ENCODE data around the gene BAIAP3. TPM values are rescaled to one million over a fixed set of nuclear protein-coding genes. Genes with fewer than 3 reads are reported as not detected.

Gene BAIAP3
- total RNA-seq, 2 experiments from 2014 or later = 19.6 to 21.5 TPM

GRCh38 chr16:1335996-1336395 is 2.6 kb downstream of the BAIAP3 start:
- CTCF ChIA-PET = no interaction called here
- POLR2A ChIA-PET = interaction anchor here (1.4 kb wide), 1 partner anchor 27 kb away, joined by 5 read pairs; the partner anchor contains the start of gene UBE2I
- peaks cover 21% of the 10 kb centered on the region for H3K27me3 Mint-ChIP-seq
- Histone ChIP-seq H3K27me3 (ENCODE audit: control insufficient read depth in 1 of 2, insufficient read depth in 2 of 2, low read length in 2 of 2) (peaks cover 27 to 44% of the 10 kb centered on the region in 2 experiments), H3K4me1 (ENCODE audit: insufficient read depth, low read length) (peaks cover 44% of the 10 kb centered on the region), H3K4me3 (ENCODE audit: low read length) (no peak overlapping the region), H3K27ac (ENCODE audit: low read depth in 1 of 2, low read length in 2 of 2) (no peak overlapping the region), H3K36me3 (ENCODE audit: insufficient read depth, low read length) (no peaks in the 10 kb centered on the region), H3K9me3 (ENCODE audit: control insufficient read depth in 1 of 2, insufficient read depth in 1 of 2, low read length in 2 of 2) (peaks cover 0 to 25% of the 10 kb centered on the region in 2 experiments)
- ATAC-seq (ENCODE audit: poor library complexity) = no peak
- no peak overlapping the region for H3K27ac Mint-ChIP-seq
- H3K36me3 Mint-ChIP-seq (ENCODE audit: low read depth) = no peaks in the 10 kb centered on the region
- intact Hi-C loops (cut with DNase I, micrococcal nuclease) = no loop called here
- TF ChIP-seq CTCF (IDR thresholded peaks at IDR 0.05) = no peak
- peak in 1 of 14 experiments; percentile 38 for DNase-seq
- H3K9me3 Mint-ChIP-seq = no peaks in the 10 kb centered on the region
- H3K4me3 Mint-ChIP-seq = no peak overlapping the region
- peaks cover 12% of the 10 kb centered on the region for H3K4me1 Mint-ChIP-seq (ENCODE audit: low read depth)

GRCh38 chr16:1336619-1337018 is 3.2 kb downstream of the BAIAP3 start:
- Histone ChIP-seq H3K36me3 (ENCODE audit: insufficient read depth, low read length) (no peaks in the 10 kb centered on the region), H3K9me3 (ENCODE audit: control insufficient read depth in 1 of 2, insufficient read depth in 1 of 2, low read length in 2 of 2) (peaks cover 0 to 22% of the 10 kb centered on the region in 2 experiments), H3K4me3 (ENCODE audit: low read length) (no peak overlapping the region), H3K4me1 (ENCODE audit: insufficient read depth, low read length) (peaks cover 42% of the 10 kb centered on the region), H3K27ac (ENCODE audit: low read depth in 1 of 2, low read length in 2 of 2) (no peak overlapping the region), H3K27me3 (ENCODE audit: control insufficient read depth in 1 of 2, insufficient read depth in 2 of 2, low read length in 2 of 2) (peaks cover 25 to 39% of the 10 kb centered on the region in 2 experiments)
- H3K27me3 Mint-ChIP-seq = peaks cover 20% of the 10 kb centered on the region
- H3K27ac Mint-ChIP-seq = no peak overlapping the region
- TF ChIP-seq CTCF (IDR thresholded peaks at IDR 0.05) = no peak
- POLR2A ChIA-PET = interaction anchor here (0.6 to 1.4 kb wide), 2 partner anchors 24 to 27 kb away, joined by 3 to 5 read pairs; partner anchors contain the start of gene UBE2I
- intact Hi-C loops (cut with DNase I, micrococcal nuclease) = no loop called here
- CTCF ChIA-PET = no interaction called here
- no peak for DNase-seq
- H3K9me3 Mint-ChIP-seq = no peaks in the 10 kb centered on the region
- H3K4me1 Mint-ChIP-seq (ENCODE audit: low read depth) = peaks cover 8% of the 10 kb centered on the region
- H3K4me3 Mint-ChIP-seq = no peak overlapping the region
- no peak for ATAC-seq (ENCODE audit: poor library complexity)
- no peaks in the 10 kb centered on the region for H3K36me3 Mint-ChIP-seq (ENCODE audit: low read depth)

GRCh38 chr16:1337486-1337885 is 4.0 kb downstream of the BAIAP3 start:
- peaks cover 0 to 14% of the 10 kb centered on the region in 2 experiments for H3K9me3 ChIP-seq (ENCODE audit: control insufficient read depth in 1 of 2, insufficient read depth in 1 of 2, low read length in 2 of 2)
- CTCF ChIA-PET = no interaction called here
- H3K27me3 Mint-ChIP-seq = peaks cover 16% of the 10 kb centered on the region

More at GRCh38 chr16:1337486-1337885, 4.0 kb downstream of the BAIAP3 start:
- Mint-ChIP-seq H3K4me1 (ENCODE audit: low read depth) (peaks cover 8% of the 10 kb centered on the region), H3K27ac (no peak overlapping the region), H3K4me3 (no peak overlapping the region), H3K36me3 (ENCODE audit: low read depth) (no peaks in the 10 kb centered on the region), H3K9me3 (no peaks in the 10 kb centered on the region)
- DNase-seq = no peak
- intact Hi-C loops (cut with DNase I, micrococcal nuclease) = no loop called here
- H3K27me3 ChIP-seq (ENCODE audit: control insufficient read depth in 1 of 2, insufficient read depth in 2 of 2, low read length in 2 of 2) = peaks cover 16 to 30% of the 10 kb centered on the region in 2 experiments
- H3K36me3 ChIP-seq (ENCODE audit: insufficient read depth, low read length) = no peaks in the 10 kb centered on the region
- no peak overlapping the region for H3K27ac ChIP-seq (ENCODE audit: low read depth in 1 of 2, low read length in 2 of 2)
- ATAC-seq (ENCODE audit: poor library complexity) = no peak
- H3K4me3 ChIP-seq (ENCODE audit: low read length) = no peak overlapping the region
- no peak for TF ChIP-seq CTCF (IDR thresholded peaks at IDR 0.05)
- peaks cover 42% of the 10 kb centered on the region for H3K4me1 ChIP-seq (ENCODE audit: insufficient read depth, low read length)
- POLR2A ChIA-PET = no interaction called here

Data from CD4-positive, alpha-beta T cell (primary cell).